GM19035 (cell line): ENCODE measurements around the gene PANX3.

Source experiments
- ATAC-seq: cut with Tn5 transposase; IDR thresholded peaks from one replicate; pipeline ENCODE4 v1.9.1; 2021; ENCODE audit not compliant: unreplicated experiment

Gene PANX3

GRCh38 chr11:124612567-124613246 lies 1.5 kb downstream of the PANX3 start:
- no peak for ATAC-seq

GRCh38 chr11:124618863-124619262 lies 7.6 kb downstream of the PANX3 start:
- no peak for ATAC-seq

GRCh38 chr11:124622531-124623451 lies 11.6 kb downstream of the PANX3 start, which contains the start of gene TBRG1:
TBRG1 (plus strand) TSS chr11:124622864; CDS start chr11:124623084, 220 bp downstream.
- ATAC-seq: peak; percentile 99

- no peak for ATAC-seq
These were observed 12.8 kb downstream of the PANX3 start for GRCh38 chr11:124623861-124624525.

GRCh38 chr11:124625504-124626168 lies 14.4 kb downstream of the PANX3 start:
- ATAC-seq: no peak

DNA sequence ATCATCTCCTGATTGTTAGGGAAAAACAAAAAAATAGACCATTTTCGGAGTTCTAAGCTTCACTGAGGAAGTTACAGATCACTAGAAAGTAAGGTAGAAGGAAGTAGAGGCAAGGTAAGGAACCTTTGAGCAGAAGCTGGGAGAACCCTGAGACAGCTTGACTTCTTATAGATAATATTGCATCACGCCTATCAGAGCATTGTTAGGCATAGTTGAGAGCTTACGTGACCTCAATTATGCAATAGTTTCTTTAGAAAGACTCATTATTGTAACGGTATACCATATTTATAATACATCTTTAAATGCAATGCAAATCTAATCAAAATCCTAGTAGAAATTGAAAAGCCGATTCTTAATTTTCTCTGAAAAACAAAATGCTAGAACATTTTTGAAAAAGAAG lies 16.3 kb downstream of the PANX3 start:
- ATAC-seq: no peak

GRCh38 chr11:124629961-124630360 lies 18.7 kb downstream of the PANX3 start:
- ATAC-seq: no peak

DNA sequence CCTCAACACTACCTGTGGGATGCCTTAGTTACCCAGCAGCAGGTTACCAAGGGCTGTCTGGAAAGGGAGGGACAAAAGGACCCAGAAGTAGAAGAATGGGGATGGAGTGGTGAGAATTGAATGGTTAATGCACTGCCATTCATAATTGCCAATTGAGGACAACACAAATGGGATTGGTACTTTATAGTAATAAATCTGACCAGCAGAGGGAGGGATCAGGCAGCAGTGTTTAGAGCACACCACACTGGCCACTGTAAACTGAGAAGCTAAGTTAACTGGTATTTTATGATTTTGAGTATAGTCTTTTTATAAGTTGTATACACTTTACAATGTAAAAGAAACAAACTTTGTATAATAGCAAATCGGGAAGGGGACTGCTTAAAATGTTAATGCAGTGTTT lies 22.1 kb downstream of the PANX3 start:
- ATAC-seq: no peak

DNA sequence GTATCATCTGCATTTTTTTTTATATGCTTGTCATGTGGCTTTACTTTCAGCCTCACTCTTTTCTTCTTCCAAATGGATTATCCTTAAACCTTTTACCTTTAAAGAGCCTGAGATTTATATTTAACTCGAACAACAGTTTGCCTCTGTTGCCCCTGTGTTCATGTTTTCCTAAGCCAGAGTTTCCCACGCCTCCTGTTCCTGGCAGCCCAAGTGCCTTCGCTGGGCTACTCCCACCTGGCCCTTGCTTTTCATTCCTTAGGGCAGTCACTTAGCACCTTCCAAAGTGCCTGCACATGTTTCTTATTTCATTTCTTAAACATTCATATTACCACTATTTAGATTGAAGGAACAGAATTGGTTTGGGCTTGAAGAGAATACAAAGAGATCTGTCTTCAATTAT lies 24.7 kb downstream of the PANX3 start:
- ATAC-seq: no peak

- no peak for ATAC-seq
These were observed 27.3 kb downstream of the PANX3 start for GRCh38 chr11:124638500-124638899.

DNA sequence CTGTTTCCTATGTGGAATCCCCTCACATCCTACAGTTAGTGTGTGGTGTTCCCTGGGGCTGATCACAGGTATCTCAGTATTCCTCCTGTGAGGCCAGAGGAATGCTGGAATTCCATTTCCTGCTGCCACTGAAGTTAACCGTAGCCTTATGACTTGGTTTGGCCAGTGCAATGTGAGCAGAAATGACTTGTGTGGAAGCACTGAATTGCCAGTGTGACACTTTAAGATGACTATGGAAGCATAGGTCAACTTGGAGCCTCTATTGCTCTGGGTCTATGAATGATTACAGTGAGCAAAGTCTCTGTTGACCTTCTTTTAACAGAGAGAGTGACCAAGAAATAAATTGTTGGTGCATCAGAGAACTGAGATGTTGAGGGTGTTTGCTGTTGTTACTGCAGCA lies 28.0 kb downstream of the PANX3 start:
- no peak for ATAC-seq

DNA sequence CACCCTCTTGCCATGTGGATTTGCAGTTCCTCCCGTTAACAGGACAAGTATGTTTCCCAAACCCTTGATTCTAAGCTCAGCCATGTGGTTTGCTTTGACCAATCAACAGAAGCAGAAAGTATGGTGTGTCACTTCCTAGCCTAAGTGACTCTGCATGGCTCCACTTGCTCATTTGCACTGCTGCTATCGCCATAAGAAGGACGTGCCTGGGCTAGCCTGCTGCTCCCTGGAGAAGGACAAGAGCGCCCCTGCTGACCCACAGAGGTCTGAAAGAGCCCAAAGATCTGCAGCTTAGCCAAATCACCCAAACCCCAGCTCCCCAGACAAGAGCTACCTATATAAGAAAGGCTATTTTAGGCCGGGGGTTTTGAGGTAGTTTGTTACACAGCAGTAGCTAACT lies 29.4 kb downstream of the PANX3 start:
- no peak for ATAC-seq

GRCh38 chr11:124642628-124643027 lies 31.4 kb downstream of the PANX3 start:
- no peak for ATAC-seq

DNA sequence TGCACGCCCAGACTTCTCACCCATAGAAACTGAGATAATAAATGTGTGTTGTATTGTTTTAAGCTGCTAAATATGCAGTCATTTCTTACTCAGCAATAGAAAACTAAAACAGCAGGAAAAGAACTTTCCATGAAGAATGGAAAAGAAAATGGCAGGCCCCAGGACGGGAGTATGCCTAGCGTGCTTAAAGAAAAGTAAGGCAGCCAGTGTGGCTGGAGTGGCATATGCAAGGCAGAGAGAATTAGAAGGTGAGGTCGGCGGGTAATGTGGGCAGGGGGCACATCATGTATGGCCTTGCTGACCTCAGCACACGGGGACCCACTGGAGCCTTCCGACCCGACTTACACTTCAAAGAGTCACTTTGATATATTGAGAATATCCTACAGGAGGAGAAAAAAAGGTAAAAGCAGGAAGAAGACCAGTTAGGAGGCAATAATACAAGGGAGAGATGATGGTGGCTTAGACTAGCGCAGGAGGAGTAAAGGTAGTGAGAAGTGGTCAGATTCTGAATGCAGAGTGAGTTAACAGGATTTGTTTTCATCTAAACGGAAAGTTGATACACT lies 31.9 kb downstream of the PANX3 start:
- no peak for ATAC-seq

GRCh38 chr11:124643605-124644425 lies 32.6 kb downstream of the PANX3 start:
- ATAC-seq: no peak

GRCh38 chr11:124644426-124645280 lies 33.4 kb downstream of the PANX3 start:
- peak; percentile 59 for ATAC-seq

- no peak for ATAC-seq
These were observed 34.9 kb downstream of the PANX3 start for GRCh38 chr11:124646148-124646547.

DNA sequence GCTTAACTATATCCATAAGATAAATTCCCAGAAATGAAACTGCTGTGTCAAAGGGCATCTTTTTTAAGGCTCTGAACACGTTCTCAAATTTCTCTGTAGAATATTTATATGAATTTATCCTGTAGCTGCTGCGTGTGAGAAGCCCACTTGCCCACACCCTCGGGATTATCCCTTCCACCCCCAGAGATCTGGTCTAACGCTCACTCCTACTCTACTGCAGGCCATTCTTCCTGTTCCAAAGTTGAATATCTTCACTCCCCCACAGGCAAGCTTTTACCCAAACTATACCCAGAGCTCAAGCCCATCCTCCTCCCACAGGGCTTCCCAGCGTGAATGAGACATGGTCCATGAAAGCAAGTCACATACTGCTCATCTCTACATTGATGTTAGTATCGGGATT lies 37.4 kb downstream of the PANX3 start:
- no peak for ATAC-seq
